Measurements from ENCODE around the gene ZNF566. TPM values are rescaled to one million over a fixed set of nuclear protein-coding genes. Genes with fewer than 3 reads are reported as not detected.

ZNF566 gene
- total RNA-seq, 1 donor from 2014 or later, result 10.9 TPM

- no peak for DNase-seq
- ATAC-seq (ENCODE audit: poor library complexity), result no peak
- intact Hi-C loops (cut with DNase I), result no loop called here
Observed at GRCh38 chr19:36460046-36460445, 29.3 kb downstream of the ZNF566 start.

GRCh38 chr19:36456831-36457230 lies 32.5 kb downstream of the ZNF566 start:
- no peak for ATAC-seq (ENCODE audit: poor library complexity)
- intact Hi-C loops (cut with DNase I), result no loop called here
- DNase-seq, result no peak

DNA sequence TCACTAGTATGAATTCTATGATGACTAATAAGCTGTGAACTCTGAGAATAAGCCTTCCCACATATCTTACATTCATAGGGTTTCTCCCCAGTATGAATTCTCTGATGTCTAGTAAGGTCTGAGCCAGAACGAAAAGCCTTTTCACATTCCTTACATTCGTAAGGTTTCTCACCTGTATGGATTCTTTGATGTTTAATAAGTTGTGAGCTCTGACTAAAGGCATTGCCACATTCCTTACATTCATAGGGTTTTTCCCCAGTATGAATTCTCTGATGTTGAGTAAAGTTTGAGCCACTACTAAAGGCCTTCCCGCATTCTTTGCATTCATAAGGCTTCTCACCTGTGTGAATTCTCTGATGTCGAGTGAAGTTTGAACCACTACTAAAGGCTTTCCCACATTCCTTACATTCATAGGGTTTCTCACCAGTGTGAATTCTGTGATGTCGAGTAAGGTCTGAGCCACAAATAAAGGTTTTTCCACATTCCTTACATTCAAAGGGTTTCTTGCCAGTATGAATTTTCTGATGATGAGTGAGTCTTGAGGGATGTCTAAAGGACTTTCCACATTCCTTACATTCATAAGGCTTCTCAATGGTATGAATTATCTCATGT lies 40.2 kb downstream of the ZNF566 start:
- intact Hi-C loops (cut with DNase I), result no loop called here
- no peak for ATAC-seq (ENCODE audit: poor library complexity)
- DNase-seq, result no peak

- ATAC-seq (ENCODE audit: poor library complexity), result no peak
- intact Hi-C loops (cut with DNase I), result no loop called here
- DNase-seq, result no peak
Observed at GRCh38 chr19:36441339-36441738, 48.0 kb downstream of the ZNF566 start.

DNA sequence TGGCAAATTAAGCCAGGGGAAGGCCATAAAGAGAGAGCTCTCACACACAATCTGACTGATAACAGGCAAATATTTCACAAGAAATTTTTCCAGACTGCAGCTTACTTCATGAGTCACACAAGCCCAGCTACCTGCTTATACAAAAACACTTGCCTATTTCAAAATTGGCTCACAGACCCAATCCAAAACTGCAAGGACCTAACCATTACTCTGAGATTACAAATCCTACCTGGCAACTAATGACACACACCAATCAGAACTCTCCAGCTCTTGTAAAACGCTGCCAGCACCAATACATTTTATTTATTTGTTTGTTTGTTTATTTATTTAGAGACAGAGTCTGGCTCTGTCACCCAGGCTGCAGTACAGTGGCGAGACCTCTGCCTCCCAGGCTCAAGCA lies 52.8 kb downstream of the ZNF566 start:
- ATAC-seq (ENCODE audit: poor library complexity) (no peak), DNase-seq (no peak)
- intact Hi-C loops (cut with DNase I), result no loop called here

- intact Hi-C loops (cut with DNase I), result no loop called here
- no peak for DNase-seq
- ATAC-seq (ENCODE audit: poor library complexity), result no peak
Observed at GRCh38 chr19:36423925-36424324, 65.4 kb downstream of the ZNF566 start.

- DNase-seq, result no peak
- intact Hi-C loops (cut with DNase I), result no loop called here
- no peak for ATAC-seq (ENCODE audit: poor library complexity)
Observed at GRCh38 chr19:36421749-36422481, 67.4 kb downstream of the ZNF566 start.

DNA sequence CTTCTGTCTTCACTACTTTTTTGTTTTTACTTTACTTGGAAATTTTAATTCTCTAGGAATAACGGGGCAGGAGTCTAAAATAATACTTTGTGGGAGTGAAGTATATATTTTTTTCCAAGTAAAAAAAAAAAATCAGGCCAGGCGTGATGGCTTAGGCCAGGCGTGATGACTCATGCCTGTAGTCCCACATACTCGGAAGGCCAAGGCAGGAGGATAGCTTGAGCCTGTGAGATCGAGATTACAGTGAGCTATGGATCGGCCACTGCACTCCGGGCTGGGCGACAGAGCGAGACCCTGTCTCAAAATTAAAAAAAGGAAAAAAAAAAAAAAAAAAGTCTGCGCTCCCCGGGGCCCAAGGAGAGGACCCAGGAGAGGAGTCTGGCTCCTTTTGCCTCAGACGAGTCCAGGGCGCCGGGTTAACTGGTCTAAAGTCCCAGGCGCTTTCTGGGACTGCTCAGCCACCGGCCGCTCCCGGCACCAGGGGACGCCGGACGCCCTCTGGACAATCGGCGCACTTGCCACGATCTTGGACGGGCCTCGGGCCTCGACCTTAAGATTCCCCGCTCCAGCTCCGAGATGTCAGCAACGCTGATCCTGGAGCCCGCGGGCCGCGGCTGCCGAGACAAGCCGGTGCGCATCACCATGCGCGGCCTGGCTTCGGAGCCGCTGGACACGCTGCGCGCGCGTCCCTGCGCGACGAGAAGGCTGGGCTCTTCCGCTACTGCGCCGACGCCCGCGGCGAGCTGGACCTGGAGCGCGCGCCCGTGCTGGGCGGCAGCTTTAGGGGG lies 68.2 kb downstream of the ZNF566 start:
- ATAC-seq (ENCODE audit: poor library complexity) (peak; percentile 56), DNase-seq (peak; percentile 46)
- intact Hi-C loops (cut with DNase I), result no loop called here

GRCh38 chr19:36418287-36419001 lies 70.9 kb downstream of the ZNF566 start, which contains the start of gene ZFP82:
Gene ZFP82 (minus strand): TSS chr19:36418644. CDS start chr19:36409789, 8,855 bp downstream.
- DNase-seq (peak; percentile 92), ATAC-seq (ENCODE audit: poor library complexity) (peak; percentile 99)
- intact Hi-C loops (cut with DNase I), result no loop called here

- DNase-seq (no peak), ATAC-seq (ENCODE audit: poor library complexity) (no peak)
- intact Hi-C loops (cut with DNase I), result no loop called here
Observed at GRCh38 chr19:36417752-36418286, 71.5 kb downstream of the ZNF566 start.

GRCh38 chr19:36409841-36410240 lies 79.5 kb downstream of the ZNF566 start:
- ATAC-seq (ENCODE audit: poor library complexity) (no peak), DNase-seq (no peak)
- intact Hi-C loops (cut with DNase I), result no loop called here

- DNase-seq (no peak), ATAC-seq (ENCODE audit: poor library complexity) (no peak)
- intact Hi-C loops (cut with DNase I), result no loop called here
Observed at GRCh38 chr19:36408101-36408500, 81.3 kb downstream of the ZNF566 start.

- ATAC-seq (ENCODE audit: poor library complexity) (no peak), DNase-seq (no peak)
- intact Hi-C loops (cut with DNase I), result no loop called here
Observed at GRCh38 chr19:36404498-36404897, 84.9 kb downstream of the ZNF566 start.

- no peak for ATAC-seq (ENCODE audit: poor library complexity)
- intact Hi-C loops (cut with DNase I), result no loop called here
- no peak for DNase-seq
Observed at GRCh38 chr19:36401475-36401874, 87.9 kb downstream of the ZNF566 start.

DNA sequence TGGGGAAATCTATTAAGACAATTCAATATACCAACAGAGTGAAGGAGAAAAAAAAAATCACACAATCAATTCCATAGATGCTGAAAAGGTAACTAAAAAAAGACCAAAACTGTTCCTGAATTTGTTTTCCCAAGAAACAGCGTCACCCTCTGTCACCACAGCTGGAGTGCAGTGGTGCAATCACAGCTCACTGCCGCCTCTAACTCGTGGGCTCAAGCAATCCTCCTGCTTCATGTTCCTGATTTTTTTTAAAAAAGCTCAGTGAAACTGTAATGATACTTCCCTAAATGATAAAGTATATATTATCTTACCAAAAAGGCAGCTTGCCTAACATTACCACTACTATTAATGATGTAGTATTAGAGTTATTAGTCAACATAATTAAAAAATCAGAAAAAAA lies 90.8 kb downstream of the ZNF566 start:
- DNase-seq (no peak), ATAC-seq (ENCODE audit: poor library complexity) (no peak)
- intact Hi-C loops (cut with DNase I), result no loop called here

Measured in Right ventricle myocardium superior (tissue), 1 donor.